GM12891 (cell line): ENCODE results near the gene NRXN3.

Experiments
- POLR2A ChIP-seq: IDR thresholded peaks from 2 replicates; pipeline ENCODE4 v1.6.1; 2011; ENCODE audit warnings: low read depth, low read length, control low read depth
- TAF1 ChIP-seq: IDR thresholded peaks from 2 replicates; pipeline ENCODE4 v1.6.1; 2011; ENCODE audit warnings: low read depth, low read length, control low read depth

GRCh38 chr14:79134361-79134760, 964.2 kb downstream of the NRXN3 start:
- no peak for TF ChIP-seq TAF1
- no peak for TF ChIP-seq POLR2A
